HepG2 (cell line): ENCODE results near the gene SERINC4. TPM values are rescaled to one million over a fixed set of nuclear protein-coding genes. Genes with fewer than 3 reads are reported as not detected.

ENCODE experiments used
- ATAC-seq: fragments of 200-7000 bp; cut with Tn5 transposase; 3 replicates; pipeline ENCODE4 v1.9.1; 2020; ENCODE audit warnings: mild to moderate bottlenecking, moderate library complexity
- BruUV-seq: library from RNA; stranded (reverse); fragments of 400-500 nt; replicated peaks from 2 replicates; lab custom pipeline; 2021; lab: Mats Ljungman, UMichigan
- CTCF ChIA-PET: fragments of 300-600 bp; formaldehyde crosslinking; extraction: SDS; loops from one replicate; lab custom pipeline; 2021; ENCODE audit warnings: low total read pairs, inconsistent platforms, low intra/inter-chr PET ratio; lab: Yijun Ruan, JAX
- POLR2A ChIA-PET: fragments of 350-600 bp; sonication (Branson Sonifier 250); formaldehyde crosslinking; loops from one replicate; lab custom pipeline; 2020; ENCODE audit warnings: antibody characterized with exemption, inconsistent platforms; lab: Yijun Ruan, JAX
- DNase-seq: peaks from one replicate; pipeline ENCODE4 v3.0.0-alpha.2; 2015; ENCODE audit warnings: low spot score
- FAIRE-seq: peaks from 3 replicates; lab custom pipeline; 2011; peaks lifted over from hg19 to GRCh38; lab: Jason Lieb, UNC
- H2AFZ ChIP-seq: one replicate; pipeline ENCODE4 v1.6.1; 2011; ENCODE audit warnings: low read length, inconsistent platforms
- H3K27ac ChIP-seq: fragments of 300-600 bp; 3 replicates; pipeline ENCODE4 v1.8.0; 2011; ENCODE audit warnings: mixed run types, mild to moderate bottlenecking, mixed read lengths, low read length, inconsistent platforms; ENCODE audit not compliant: insufficient read depth; ENCODE audit errors: extremely low read length
- H3K27me3 ChIP-seq, 2 experiments: fragments of 200-600 bp in 1 of 2; 2 replicates in 1 of 2; 3 replicates in 1 of 2; pipeline versions ENCODE4 v1.6.0 to v1.8.0; 2011; ENCODE audit warnings: low read length in 2 of 2, mild to moderate bottlenecking in 2 of 2, moderate library complexity in 2 of 2, inconsistent platforms in 1 of 2; ENCODE audit not compliant: insufficient read depth in 2 of 2, control insufficient read depth in 1 of 2
- H3K36me3 ChIP-seq, 2 experiments: fragments of 200-600 bp in 1 of 2; replicated peaks in 1 of 2; 2 replicates in 1 of 2; 3 replicates in 1 of 2; pipeline versions ENCODE4 v1.5.1 to v1.8.0; 2011; ENCODE audit warnings: low read length in 2 of 2, inconsistent platforms in 1 of 2; ENCODE audit not compliant: insufficient read depth in 2 of 2, control insufficient read depth in 1 of 2
- H3K4me1 ChIP-seq: 2 replicates; pipeline ENCODE4 v1.5.1; 2012; ENCODE audit warnings: low read length, inconsistent platforms; ENCODE audit not compliant: insufficient read depth
- H3K4me2 ChIP-seq: 2 replicates; pipeline ENCODE4 v1.6.0; 2011; ENCODE audit warnings: low read depth, low read length, inconsistent platforms
- H3K4me3 ChIP-seq, 3 experiments: fragments of 200-600 bp in 1 of 3; sonication (generic), shearing (Covaris generic) in 1 of 3; replicated peaks in 1 of 3; 2 replicates each; pipeline ENCODE4 v1.5.1; 2011 to 2016; ENCODE audit warnings: low read length in 3 of 3, inconsistent platforms in 2 of 3, low read depth in 2 of 3, mild to moderate bottlenecking in 2 of 3, control low read depth in 1 of 3, mixed read lengths in 1 of 3; ENCODE audit not compliant: insufficient read depth in 1 of 3
- H3K79me2 ChIP-seq: one replicate; pipeline ENCODE4 v1.6.1; 2011; ENCODE audit warnings: low read length, inconsistent platforms; ENCODE audit not compliant: insufficient read depth
- H3K9ac ChIP-seq: 2 replicates; pipeline ENCODE4 v1.6.0; 2011; ENCODE audit warnings: mild to moderate bottlenecking, low read depth, low read length, inconsistent platforms; ENCODE audit not compliant: insufficient read depth
- H3K9me3 ChIP-seq: 2 replicates; pipeline ENCODE4 v1.5.1; 2012; ENCODE audit warnings: mild to moderate bottlenecking, low read length
- H4K20me1 ChIP-seq: 2 replicates; pipeline ENCODE4 v1.6.0; 2011; ENCODE audit warnings: inconsistent platforms, mild to moderate bottlenecking, low read length, moderate library complexity; ENCODE audit not compliant: insufficient read depth
- DR1 ChIP-seq: sonication (generic); formaldehyde crosslinking; IDR thresholded peaks from 2 replicates; pipeline ENCODE4 v1.8.0; 2021; ENCODE audit warnings: mild to moderate bottlenecking, missing genetic modification reagents, inconsistent platforms
- KAT7 ChIP-seq: IDR thresholded peaks from 2 replicates; pipeline ENCODE4 v1.6.1; 2018; ENCODE audit warnings: borderline replicate concordance, missing compliant biosample characterization
- MIER2 ChIP-seq: IDR thresholded peaks from 2 replicates; pipeline ENCODE4 v1.6.1; 2016; ENCODE audit warnings: missing biosample characterization, missing genetic modification reagents
- POLR2A ChIP-seq, 2 experiments: IDR thresholded peaks; 2 replicates each; pipeline ENCODE4 v1.6.1; 2011; ENCODE audit warnings: low read depth in 2 of 2, low read length in 2 of 2, mild to moderate bottlenecking in 1 of 2, moderate library complexity in 1 of 2; ENCODE audit not compliant: insufficient read depth in 1 of 2
- POLR2G ChIP-seq: fragments of 200-400 bp; formaldehyde crosslinking; IDR thresholded peaks from 2 replicates; pipeline ENCODE4 v1.6.1; 2018; ENCODE audit warnings: mild to moderate bottlenecking, low read depth, low read length, moderate library complexity
- RCOR2 ChIP-seq: IDR thresholded peaks from 2 replicates; pipeline ENCODE4 v1.6.1; 2016; ENCODE audit warnings: missing biosample characterization, missing genetic modification reagents
- SAFB2 ChIP-seq: sonication (generic); formaldehyde crosslinking; IDR thresholded peaks from 2 replicates; pipeline ENCODE4 v1.5.1; 2020; ENCODE audit warnings: missing genetic modification reagents, low read depth, mild to moderate bottlenecking, borderline replicate concordance
- ZNF850 ChIP-seq: sonication (generic); formaldehyde crosslinking; conservative IDR thresholded peaks from 2 replicates; pipeline ENCODE4 v1.9.0; 2021; ENCODE audit warnings: mild to moderate bottlenecking, missing genetic modification reagents
- WGBS: methylation state at CpG from one replicate; pipeline ENCODE4 v1.1.6; 2017; ENCODE audit warnings: low lambda C conversion rate; 5-methylcytosine and 5-hydroxymethylcytosine counted together
- in situ Hi-C: cut with HindIII; loops from 2 replicates; pipeline ENCODE4 v1.10.0; 2017; ENCODE audit warnings: low pct_unique_long_range_greater_than_20kb; ENCODE audit not compliant: extremely low pct_ligation_motif_present
- intact Hi-C: fragments of 100-400 bp; cut with micrococcal nuclease; formaldehyde crosslinking; loops from one replicate; pipeline ENCODE4 v1.10.0; 2022; ENCODE audit not compliant: unreplicated experiment
- polyA plus RNA-seq, 8 experiments: library from polyadenylated mRNA; depleted of rRNA in 3 of 8; stranded (reverse) in 7 of 8; unstranded in 1 of 8; fragments of >200 nt; fragmentation: Illumina TruSeq in 4 of 8; extraction: Trizol in 4 of 8; gene quantifications; 2 replicates each; pipeline versions ENCODE4 v1.2.1 to v1.2.3, GENCODE V29; 2011 to 2016; ENCODE audit warnings: low read depth in 4 of 8, missing spikeins in 1 of 8, mixed read lengths in 1 of 8; ENCODE audit not compliant: insufficient read depth in 1 of 8
- total RNA-seq, 5 experiments: library from RNA; depleted of rRNA; stranded (reverse); fragments of >200 nt; fragmentation: Illumina TruSeq; extraction: Trizol; gene quantifications; 2 replicates each; pipeline ENCODE4 v1.2.3, GENCODE V29; 2016; ENCODE audit warnings: low read depth in 1 of 5
- TF ChIP-seq, protein P1 (sequence below): IDR thresholded peaks from 2 replicates; pipeline ENCODE4 v1.6.1; 2016; ENCODE audit warnings: low read depth, control low read depth
- TF ChIP-seq, protein P2 (sequence below): sonication (generic); formaldehyde crosslinking; IDR thresholded peaks from 2 replicates; pipeline ENCODE4 v1.8.1; 2023; ENCODE audit warnings: missing genetic modification reagents, mild to moderate bottlenecking, borderline replicate concordance
- TF ChIP-seq, protein P3 (sequence below), 2 experiments: IDR thresholded peaks; 2 replicates each; pipeline ENCODE4 v1.6.1; 2011 to 2012; ENCODE audit warnings: low read length in 2 of 2, borderline replicate concordance in 1 of 2, low read depth in 1 of 2, mild to moderate bottlenecking in 1 of 2, moderate library complexity in 1 of 2

SERINC4 gene
- total and polyA plus RNA-seq, 2 of the 13 experiments (the other 11 are each of a cell fraction or from before 2014, with no cell fraction given), result not detected

DNA sequence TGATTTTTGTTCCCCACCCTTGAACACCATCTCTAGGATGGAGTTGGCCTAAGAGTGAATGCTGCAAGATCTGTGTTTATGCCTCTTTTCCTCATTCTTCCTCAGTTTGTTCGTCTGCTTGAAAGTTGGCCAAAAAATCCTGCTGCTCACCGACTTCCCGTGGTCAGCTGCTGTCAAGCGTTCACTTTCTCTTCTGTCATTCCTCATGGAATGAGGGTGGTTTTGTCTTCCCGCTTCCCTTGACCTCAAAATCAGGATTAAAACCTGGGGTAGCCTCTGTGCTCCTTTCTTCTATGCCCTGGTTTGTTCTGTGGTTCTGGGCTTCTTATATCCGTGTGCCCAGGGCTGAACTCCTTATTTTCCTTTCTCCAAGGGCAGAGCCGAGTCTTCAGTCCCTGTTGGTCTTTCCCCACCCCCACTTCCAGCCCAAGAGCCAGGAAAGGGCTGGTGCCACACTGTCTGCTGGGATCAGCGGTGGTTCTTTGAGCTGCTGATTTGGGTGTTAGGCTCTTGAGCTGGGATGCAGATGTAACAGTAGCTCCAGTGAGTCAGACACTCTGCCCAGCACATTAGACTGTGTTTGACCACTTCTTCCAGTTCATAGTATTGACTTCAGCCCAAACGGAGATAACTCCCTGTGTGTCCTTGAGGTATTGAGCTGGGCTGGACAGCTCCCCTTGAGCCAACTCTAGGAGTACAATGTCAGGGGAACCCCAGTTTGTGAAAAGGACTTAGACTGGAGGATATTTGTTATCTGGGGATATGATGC, 5.6 kb downstream of the SERINC4 start:
- H3K4me1 ChIP-seq, result peaks cover 60% of the 10 kb centered on the region
- in situ Hi-C loops, result no loop called here
- peak overlapping the region; percentile 33; the same call in 1 of the 2 replicates for H3K4me2 ChIP-seq
- no peak for FAIRE-seq
- H2AFZ ChIP-seq, result no peak overlapping the region
- H3K36me3 ChIP-seq, result peaks cover 8 to 35% of the 10 kb centered on the region in 2 experiments
- DNase-seq, result no peak
- no peaks in the 10 kb centered on the region; a peak in 1 of 5 replicates for H3K27me3 ChIP-seq
- CTCF ChIA-PET, result no interaction called here
- WGBS, result 93% methylated on average over 9 of the region's 9 CpGs
- H3K27ac ChIP-seq, result peak overlapping the region; percentile 23
- peak overlapping the region; percentile 10; the same call in 1 of the 2 replicates for H3K9ac ChIP-seq
- no TSS peak for BruUV-seq
- intact Hi-C loops, result no loop called here
- H4K20me1 ChIP-seq, result peaks cover 28% of the 10 kb centered on the region
- POLR2A ChIA-PET, result interaction anchor here (1.3 to 5.2 kb wide), 2 partner anchors 18 to 30 kb away, joined by 5 to 34 read pairs; partner anchors contain the start of genes ELL3 and MFAP1
- H3K4me3 ChIP-seq, result 0 out of 6 replicates have a peak overlapping the region, but pooled peaks of 1 of the 3 experiments have one; percentile 2
- TF ChIP-seq, protein P1, sequence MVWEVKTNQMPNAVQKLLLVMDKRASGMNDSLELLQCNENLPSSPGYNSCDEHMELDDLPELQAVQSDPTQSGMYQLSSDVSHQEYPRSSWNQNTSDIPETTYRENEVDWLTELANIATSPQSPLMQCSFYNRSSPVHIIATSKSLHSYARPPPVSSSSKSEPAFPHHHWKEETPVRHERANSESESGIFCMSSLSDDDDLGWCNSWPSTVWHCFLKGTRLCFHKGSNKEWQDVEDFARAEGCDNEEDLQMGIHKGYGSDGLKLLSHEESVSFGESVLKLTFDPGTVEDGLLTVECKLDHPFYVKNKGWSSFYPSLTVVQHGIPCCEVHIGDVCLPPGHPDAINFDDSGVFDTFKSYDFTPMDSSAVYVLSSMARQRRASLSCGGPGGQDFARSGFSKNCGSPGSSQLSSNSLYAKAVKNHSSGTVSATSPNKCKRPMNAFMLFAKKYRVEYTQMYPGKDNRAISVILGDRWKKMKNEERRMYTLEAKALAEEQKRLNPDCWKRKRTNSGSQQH (CRISPR knock-in tag), result no peak
- TF ChIP-seq ZNF850 (CRISPR knock-in tag) (no peak), SAFB2 (CRISPR knock-in tag) (no peak), DR1 (CRISPR knock-in tag) (no peak), KAT7 (CRISPR knock-in tag) (no peak), MIER2 (CRISPR knock-in tag) (peak; percentile 68; the same call in 1 of the 2 replicates), POLR2A (IDR thresholded peaks at IDR 0.05; ENCODE audit: insufficient read depth in 1 of 2, low read depth in 2 of 2, low read length in 2 of 2) (peak in 1 of 2 experiments; percentile 51; a peak in 2 of 4 replicates), RCOR2 (no peak), POLR2G (0 out of 2 replicates have a peak, but pooled peaks have one; percentile 8)
- TF ChIP-seq, protein P2, sequence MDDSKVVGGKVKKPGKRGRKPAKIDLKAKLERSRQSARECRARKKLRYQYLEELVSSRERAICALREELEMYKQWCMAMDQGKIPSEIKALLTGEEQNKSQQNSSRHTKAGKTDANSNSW (CRISPR knock-in tag), result no peak
- TF ChIP-seq, protein P3, sequence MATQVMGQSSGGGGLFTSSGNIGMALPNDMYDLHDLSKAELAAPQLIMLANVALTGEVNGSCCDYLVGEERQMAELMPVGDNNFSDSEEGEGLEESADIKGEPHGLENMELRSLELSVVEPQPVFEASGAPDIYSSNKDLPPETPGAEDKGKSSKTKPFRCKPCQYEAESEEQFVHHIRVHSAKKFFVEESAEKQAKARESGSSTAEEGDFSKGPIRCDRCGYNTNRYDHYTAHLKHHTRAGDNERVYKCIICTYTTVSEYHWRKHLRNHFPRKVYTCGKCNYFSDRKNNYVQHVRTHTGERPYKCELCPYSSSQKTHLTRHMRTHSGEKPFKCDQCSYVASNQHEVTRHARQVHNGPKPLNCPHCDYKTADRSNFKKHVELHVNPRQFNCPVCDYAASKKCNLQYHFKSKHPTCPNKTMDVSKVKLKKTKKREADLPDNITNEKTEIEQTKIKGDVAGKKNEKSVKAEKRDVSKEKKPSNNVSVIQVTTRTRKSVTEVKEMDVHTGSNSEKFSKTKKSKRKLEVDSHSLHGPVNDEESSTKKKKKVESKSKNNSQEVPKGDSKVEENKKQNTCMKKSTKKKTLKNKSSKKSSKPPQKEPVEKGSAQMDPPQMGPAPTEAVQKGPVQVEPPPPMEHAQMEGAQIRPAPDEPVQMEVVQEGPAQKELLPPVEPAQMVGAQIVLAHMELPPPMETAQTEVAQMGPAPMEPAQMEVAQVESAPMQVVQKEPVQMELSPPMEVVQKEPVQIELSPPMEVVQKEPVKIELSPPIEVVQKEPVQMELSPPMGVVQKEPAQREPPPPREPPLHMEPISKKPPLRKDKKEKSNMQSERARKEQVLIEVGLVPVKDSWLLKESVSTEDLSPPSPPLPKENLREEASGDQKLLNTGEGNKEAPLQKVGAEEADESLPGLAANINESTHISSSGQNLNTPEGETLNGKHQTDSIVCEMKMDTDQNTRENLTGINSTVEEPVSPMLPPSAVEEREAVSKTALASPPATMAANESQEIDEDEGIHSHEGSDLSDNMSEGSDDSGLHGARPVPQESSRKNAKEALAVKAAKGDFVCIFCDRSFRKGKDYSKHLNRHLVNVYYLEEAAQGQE (IDR thresholded peaks at IDR 0.05; ENCODE audit: borderline replicate concordance in 1 of 2, low read depth in 1 of 2, low read length in 2 of 2), result peak; percentile 1 to 83
- TF ChIP-seq, all 625 proteins: peak for 4
- Histone ChIP-seq H3K9me3 (no peaks in the 10 kb centered on the region), H3K79me2 (peaks cover 26% of the 10 kb centered on the region)
- ATAC-seq, result no peak
